Measurements from ENCODE around the gene KIF13A.
"Not testable (repeated sequence)": the region's sequence is repeated elsewhere in the genome, so short reads cannot be mapped to it uniquely, and the experiment has no call there.

The KIF13A gene

DNA sequence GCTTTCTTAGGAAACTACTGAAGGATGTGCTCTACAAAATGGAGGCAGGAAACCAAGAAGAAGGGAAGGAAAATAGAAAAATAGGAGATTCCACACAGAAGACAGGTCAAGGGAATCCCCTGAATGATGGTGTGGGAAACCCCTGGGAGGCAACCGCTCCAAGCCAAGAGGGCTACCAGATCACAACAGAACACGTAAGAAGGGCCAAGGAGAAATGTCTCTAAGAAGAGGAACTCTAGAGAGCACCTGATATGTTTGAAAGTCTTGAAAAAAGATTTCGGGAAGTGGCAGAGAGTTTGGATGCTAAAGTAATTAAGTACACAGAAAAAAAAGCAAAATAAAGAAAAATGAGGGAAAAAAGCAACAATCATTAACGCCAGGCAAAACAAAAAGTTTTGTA lies 7.1 kb downstream of the KIF13A start:
- Histone ChIP-seq H3K18ac (ENCODE audit: low read length) (no peak overlapping the region), H2BK15ac (replicated peaks; ENCODE audit: low read depth) (no peak overlapping the region)

GRCh38 chr6:17979479-17979878 lies 8.0 kb downstream of the KIF13A start:
- DNase-seq: no peak
- no peak overlapping the region for H3K4ac ChIP-seq (ENCODE audit: low read depth, low read length)

More for the DNA sequence above, 7.1 kb downstream of the KIF13A start:
- no peak overlapping the region for H3K4ac ChIP-seq (ENCODE audit: low read depth, low read length)
- H3K79me2 ChIP-seq (ENCODE audit: control insufficient read depth, insufficient read depth, low read length): peaks cover 3% of the 10 kb centered on the region
- no peak overlapping the region for H2BK5ac ChIP-seq (ENCODE audit: low read length)
- H3K4me1 ChIP-seq (ENCODE audit: control insufficient read depth, low read depth, low read length): no peaks in the 10 kb centered on the region
- no peak for DNase-seq
- H4K5ac ChIP-seq (ENCODE audit: low read length): no peak overlapping the region
- H3K27me3 ChIP-seq (ENCODE audit: insufficient read depth, low read length, poor library complexity): no peaks in the 10 kb centered on the region
- no peak overlapping the region for H2AK5ac ChIP-seq (ENCODE audit: low read length)
- no peak overlapping the region for H3K4me3 ChIP-seq (ENCODE audit: low read length)
- H2BK120ac ChIP-seq (ENCODE audit: low read depth, low read length): no peak overlapping the region
- no peak overlapping the region for H3K56ac ChIP-seq (ENCODE audit: low read length)
- H3K23ac ChIP-seq (ENCODE audit: low read length): no peak overlapping the region
- no CpG with 5 or more reads among the region's 4 CpGs for WGBS (ENCODE audit: extremely low coverage, insufficient coverage, low lambda C conversion rate)
- H3K4me2 ChIP-seq (ENCODE audit: low read length): no peak overlapping the region
- no peak overlapping the region for H4K8ac ChIP-seq (ENCODE audit: low read depth, low read length)
- no peak overlapping the region for H3K27ac ChIP-seq (ENCODE audit: low read depth, low read length)
- no peaks in the 10 kb centered on the region for H3K36me3 ChIP-seq (ENCODE audit: control insufficient read depth, insufficient read depth, low read length)
- no peak overlapping the region for H3K9ac ChIP-seq (ENCODE audit: low read length)
- peaks cover 3% of the 10 kb centered on the region for H3K79me1 ChIP-seq (ENCODE audit: low read length)

DNA sequence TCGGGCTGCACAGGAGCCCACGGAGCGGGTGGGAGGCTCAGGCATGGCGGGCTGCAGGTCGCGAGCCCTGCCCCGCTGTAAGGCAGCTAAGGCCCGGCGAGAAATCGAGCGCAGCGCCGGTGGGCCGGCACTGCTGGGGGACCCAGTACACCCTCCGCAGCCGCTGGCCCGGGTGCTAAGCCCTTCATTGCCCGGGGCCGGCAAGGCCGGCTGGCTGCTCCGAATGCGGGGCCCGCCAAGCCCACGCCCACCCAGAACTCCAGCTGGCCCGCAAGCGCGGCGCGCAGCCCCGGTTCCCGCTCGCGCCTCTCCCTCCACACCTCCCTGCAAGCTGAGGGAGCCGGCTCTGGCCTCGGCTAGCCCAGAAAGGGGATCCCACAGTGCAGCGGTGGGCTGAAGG lies 11.2 kb downstream of the KIF13A start:
- H3K4me1 ChIP-seq (ENCODE audit: control insufficient read depth, low read depth, low read length); H3K4me3 ChIP-seq (ENCODE audit: low read length); H4K5ac ChIP-seq (ENCODE audit: low read length); H3K4me2 ChIP-seq (ENCODE audit: low read length); H3K9ac ChIP-seq (ENCODE audit: low read length); H2BK5ac ChIP-seq (ENCODE audit: low read length); H2BK120ac ChIP-seq (ENCODE audit: low read depth, low read length); H3K18ac ChIP-seq (ENCODE audit: low read length); H3K36me3 ChIP-seq (ENCODE audit: control insufficient read depth, insufficient read depth, low read length); DNase-seq; H2AK5ac ChIP-seq (ENCODE audit: low read length); H4K8ac ChIP-seq (ENCODE audit: low read depth, low read length); H2BK15ac ChIP-seq (replicated peaks; ENCODE audit: low read depth); H3K56ac ChIP-seq (ENCODE audit: low read length); H3K27ac ChIP-seq (ENCODE audit: low read depth, low read length); H3K23ac ChIP-seq (ENCODE audit: low read length); H3K79me2 ChIP-seq (ENCODE audit: control insufficient read depth, insufficient read depth, low read length); H3K4ac ChIP-seq (ENCODE audit: low read depth, low read length); H3K79me1 ChIP-seq (ENCODE audit: low read length); H3K27me3 ChIP-seq (ENCODE audit: insufficient read depth, low read length, poor library complexity): not testable (repeated sequence)
- no CpG with 5 or more reads among the region's 36 CpGs for WGBS (ENCODE audit: extremely low coverage, insufficient coverage, low lambda C conversion rate)

More at GRCh38 chr6:17979479-17979878, 8.0 kb downstream of the KIF13A start:
- Histone ChIP-seq H3K4me2 (ENCODE audit: low read length) (no peak overlapping the region), H2BK120ac (ENCODE audit: low read depth, low read length) (no peak overlapping the region), H2BK15ac (replicated peaks; ENCODE audit: low read depth) (no peak overlapping the region), H4K8ac (ENCODE audit: low read depth, low read length) (no peak overlapping the region), H2AK5ac (ENCODE audit: low read length) (no peak overlapping the region), H3K23ac (ENCODE audit: low read length) (no peak overlapping the region), H3K27me3 (ENCODE audit: insufficient read depth, low read length, poor library complexity) (no peaks in the 10 kb centered on the region), H3K9ac (ENCODE audit: low read length) (no peak overlapping the region), H3K4me1 (ENCODE audit: control insufficient read depth, low read depth, low read length) (no peaks in the 10 kb centered on the region), H3K36me3 (ENCODE audit: control insufficient read depth, insufficient read depth, low read length) (no peaks in the 10 kb centered on the region), H3K56ac (ENCODE audit: low read length) (no peak overlapping the region), H2BK5ac (ENCODE audit: low read length) (no peak overlapping the region), H3K79me1 (ENCODE audit: low read length) (peaks cover 5% of the 10 kb centered on the region), H4K5ac (ENCODE audit: low read length) (no peak overlapping the region), H3K4me3 (ENCODE audit: low read length) (no peak overlapping the region), H3K18ac (ENCODE audit: low read length) (no peak overlapping the region), H3K27ac (ENCODE audit: low read depth, low read length) (no peak overlapping the region), H3K79me2 (ENCODE audit: control insufficient read depth, insufficient read depth, low read length) (peaks cover 3% of the 10 kb centered on the region)

DNA sequence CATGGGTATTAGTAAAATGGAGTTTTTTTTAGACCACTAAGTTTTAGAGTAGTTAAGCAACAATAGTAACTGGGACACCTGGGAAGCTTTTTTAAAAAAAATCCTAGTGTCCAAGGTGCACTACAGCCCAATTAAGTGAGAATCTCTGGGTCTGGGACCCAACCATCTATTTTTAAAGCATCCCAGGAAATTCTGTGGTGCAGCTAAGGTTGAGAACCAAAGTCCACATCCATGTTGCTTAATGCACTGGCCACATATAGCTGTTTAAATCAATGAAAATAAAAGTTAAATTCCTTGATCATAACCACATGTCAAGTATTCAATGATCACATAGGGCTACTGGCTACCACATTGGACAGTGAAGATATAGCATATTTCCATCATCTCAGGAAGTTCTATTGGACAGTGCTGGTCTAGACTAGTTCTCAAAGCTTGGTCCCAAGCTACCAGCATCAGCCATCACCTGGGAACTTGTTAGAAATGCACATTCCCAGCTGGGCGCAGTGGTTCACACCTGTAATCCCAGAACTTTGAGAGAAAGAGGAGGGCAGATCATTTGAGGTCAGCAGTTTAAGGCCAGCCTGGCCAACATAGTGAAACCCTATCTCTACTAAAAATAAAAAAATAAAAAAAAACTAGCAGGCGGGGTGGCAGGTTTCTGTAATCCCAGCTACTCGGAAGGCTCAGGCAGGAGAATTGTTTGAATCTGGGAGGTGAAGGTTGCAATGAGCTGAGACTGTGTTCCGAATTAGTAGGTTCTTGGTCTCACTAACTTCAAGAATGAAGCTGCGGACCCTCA lies 12.7 kb downstream of the KIF13A start:
- no CpG with 5 or more reads among the region's 5 CpGs for WGBS (ENCODE audit: extremely low coverage, insufficient coverage, low lambda C conversion rate)
- Histone ChIP-seq H2BK5ac (ENCODE audit: low read length) (no peak overlapping the region), H4K8ac (ENCODE audit: low read depth, low read length) (no peak overlapping the region), H3K23ac (ENCODE audit: low read length) (no peak overlapping the region), H2BK15ac (replicated peaks; ENCODE audit: low read depth) (no peak overlapping the region), H3K36me3 (ENCODE audit: control insufficient read depth, insufficient read depth, low read length) (no peaks in the 10 kb centered on the region), H3K4me3 (ENCODE audit: low read length) (no peak overlapping the region), H3K4me1 (ENCODE audit: control insufficient read depth, low read depth, low read length) (peaks cover 8% of the 10 kb centered on the region), H3K56ac (ENCODE audit: low read length) (no peak overlapping the region), H3K4ac (ENCODE audit: low read depth, low read length) (no peak overlapping the region), H3K18ac (ENCODE audit: low read length) (no peak overlapping the region), H4K5ac (ENCODE audit: low read length) (no peak overlapping the region), H2AK5ac (ENCODE audit: low read length) (no peak overlapping the region), H3K9ac (ENCODE audit: low read length) (no peak overlapping the region), H3K79me1 (ENCODE audit: low read length) (peaks cover 5% of the 10 kb centered on the region), H3K79me2 (ENCODE audit: control insufficient read depth, insufficient read depth, low read length) (no peaks in the 10 kb centered on the region), H3K4me2 (ENCODE audit: low read length) (no peak overlapping the region), H2BK120ac (ENCODE audit: low read depth, low read length) (no peak overlapping the region), H3K27ac (ENCODE audit: low read depth, low read length) (no peak overlapping the region), H3K27me3 (ENCODE audit: insufficient read depth, low read length, poor library complexity) (no peaks in the 10 kb centered on the region)
- no peak for DNase-seq

- H3K23ac ChIP-seq (ENCODE audit: low read length): no peak overlapping the region
- H3K4me2 ChIP-seq (ENCODE audit: low read length): no peak overlapping the region
- H3K56ac ChIP-seq (ENCODE audit: low read length): peak overlapping the region; percentile 44
- no peak overlapping the region for H3K18ac ChIP-seq (ENCODE audit: low read length)
- H3K27me3 ChIP-seq (ENCODE audit: insufficient read depth, low read length, poor library complexity): no peaks in the 10 kb centered on the region
- H2BK15ac ChIP-seq (replicated peaks; ENCODE audit: low read depth): no peak overlapping the region
- H2BK5ac ChIP-seq (ENCODE audit: low read length): no peak overlapping the region
- no peak overlapping the region for H3K4ac ChIP-seq (ENCODE audit: low read depth, low read length)
- H2BK120ac ChIP-seq (ENCODE audit: low read depth, low read length): no peak overlapping the region
- DNase-seq: peak; percentile 65
- H3K79me2 ChIP-seq (ENCODE audit: control insufficient read depth, insufficient read depth, low read length): peaks cover 6% of the 10 kb centered on the region
- H3K27ac ChIP-seq (ENCODE audit: low read depth, low read length): no peak overlapping the region
- no peak overlapping the region for H4K5ac ChIP-seq (ENCODE audit: low read length)
- H3K4me1 ChIP-seq (ENCODE audit: control insufficient read depth, low read depth, low read length): peaks cover 8% of the 10 kb centered on the region
- WGBS (ENCODE audit: extremely low coverage, insufficient coverage, low lambda C conversion rate): no CpG with 5 or more reads among the region's 5 CpGs
- peak overlapping the region; percentile 23 for H3K9ac ChIP-seq (ENCODE audit: low read length)
- H4K8ac ChIP-seq (ENCODE audit: low read depth, low read length): no peak overlapping the region
- H2AK5ac ChIP-seq (ENCODE audit: low read length): no peak overlapping the region
- H3K4me3 ChIP-seq (ENCODE audit: low read length): no peak overlapping the region
- peaks cover 13% of the 10 kb centered on the region for H3K79me1 ChIP-seq (ENCODE audit: low read length)
- H3K36me3 ChIP-seq (ENCODE audit: control insufficient read depth, insufficient read depth, low read length): no peaks in the 10 kb centered on the region
Observed at GRCh38 chr6:17972978-17973622, 14.3 kb downstream of the KIF13A start.
